8988T (cell line): Measurements from ENCODE around the gene ACSM2A.
"Not testable (repeated sequence)": the region's sequence is repeated elsewhere in the genome, so short reads cannot be mapped to it uniquely, and the experiment has no call there.

Experiments
- DNase-seq: peaks from one replicate; pipeline ENCODE4 v3.0.0; 2011

ACSM2A gene

DNA sequence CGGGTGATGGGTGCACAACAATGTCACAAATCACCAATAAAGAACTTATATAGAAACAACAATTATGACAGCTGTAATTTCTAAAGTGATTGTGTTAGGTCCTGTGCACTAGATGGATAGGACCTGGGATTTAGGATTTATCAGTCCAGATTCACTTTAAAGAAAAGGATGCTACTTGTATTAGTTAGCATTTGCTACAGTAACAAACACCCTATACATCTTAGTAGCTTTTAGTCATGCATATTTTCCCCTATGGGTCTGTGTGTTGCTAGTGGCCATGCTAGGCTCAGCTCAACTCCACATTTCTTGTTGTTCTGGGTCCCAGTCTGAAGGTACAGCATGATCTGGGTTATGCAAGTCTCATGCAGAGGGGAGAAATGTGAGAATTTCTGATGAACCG lies 7.9 kb downstream of the ACSM2A start:
- DNase-seq: not testable (repeated sequence)

DNA sequence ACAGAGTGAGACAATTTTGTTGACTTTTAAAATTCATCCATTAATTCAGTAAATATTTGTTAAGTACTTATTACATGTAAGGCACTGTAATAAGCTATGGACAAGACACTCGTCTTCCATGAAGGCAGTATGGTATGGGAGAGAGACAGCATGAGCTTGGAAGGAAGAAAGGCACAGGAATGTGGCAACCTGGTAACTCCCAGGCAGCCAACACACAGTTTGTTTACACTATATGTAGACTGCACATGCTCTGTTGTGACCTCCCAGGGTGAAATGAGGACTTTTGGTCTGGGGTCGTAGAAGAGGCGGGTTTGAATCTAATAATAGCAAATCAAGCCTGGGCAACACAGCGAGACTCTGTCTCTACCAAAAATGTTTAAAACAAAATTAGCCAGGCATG lies 9.0 kb downstream of the ACSM2A start:
- DNase-seq: not testable (repeated sequence)

DNA sequence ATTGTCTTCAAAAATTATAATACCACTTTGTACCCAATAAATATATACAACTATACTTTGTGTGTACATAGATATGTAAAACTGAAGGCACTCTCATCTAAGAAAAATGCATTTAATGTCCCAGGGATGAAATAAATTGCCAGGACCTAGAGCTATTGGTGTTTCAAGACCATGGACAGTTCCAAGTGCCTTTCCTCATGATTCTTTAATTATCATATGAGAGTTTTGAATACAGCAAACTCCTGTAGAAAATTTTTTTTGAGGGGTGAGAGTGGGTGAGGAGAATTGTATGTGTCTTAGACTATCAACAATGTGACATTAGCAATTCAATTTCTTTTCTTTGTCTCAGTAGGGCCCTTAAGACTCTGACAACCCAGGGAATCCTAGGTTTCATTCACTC lies 17.6 kb downstream of the ACSM2A start:
- DNase-seq: not testable (repeated sequence)

DNA sequence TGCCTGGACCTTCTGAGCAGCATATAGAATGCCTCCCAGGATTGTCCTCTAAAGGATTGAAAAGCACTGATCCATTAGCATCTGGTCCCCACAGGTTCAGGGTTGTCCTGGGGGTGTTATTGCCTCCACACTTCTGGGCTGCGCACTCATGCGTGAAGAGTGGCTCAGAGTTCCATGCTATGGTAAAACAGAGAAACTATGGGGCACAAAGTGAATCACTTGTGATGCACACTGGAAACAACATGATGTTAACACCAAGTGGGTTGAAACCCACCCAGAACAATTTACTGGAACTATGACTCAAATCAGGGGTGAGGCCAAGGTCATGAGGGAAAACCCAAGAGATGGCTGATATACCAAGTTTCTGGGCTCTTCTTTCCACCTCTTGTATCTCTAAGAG lies 18.6 kb downstream of the ACSM2A start:
- DNase-seq: not testable (repeated sequence)

DNA sequence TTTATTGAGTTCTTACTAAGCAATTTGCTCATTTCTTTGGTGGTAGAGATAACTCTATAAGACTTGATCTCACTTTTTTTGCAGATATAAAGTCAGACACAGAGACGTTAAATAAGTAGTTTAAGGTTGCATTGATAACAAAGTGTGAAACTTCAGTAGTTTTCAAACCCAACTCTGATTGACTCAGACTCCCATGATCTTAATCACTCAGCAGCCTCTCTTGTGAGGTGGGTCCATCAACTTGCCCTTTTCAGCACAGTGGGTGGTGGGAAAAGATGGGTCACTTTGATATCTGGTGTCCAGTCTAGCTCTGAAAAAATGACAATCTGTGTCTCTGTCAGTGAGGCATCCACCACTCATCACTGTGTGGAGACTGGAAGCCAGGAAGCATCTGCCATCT lies 19.4 kb downstream of the ACSM2A start:
- DNase-seq: not testable (repeated sequence)

DNA sequence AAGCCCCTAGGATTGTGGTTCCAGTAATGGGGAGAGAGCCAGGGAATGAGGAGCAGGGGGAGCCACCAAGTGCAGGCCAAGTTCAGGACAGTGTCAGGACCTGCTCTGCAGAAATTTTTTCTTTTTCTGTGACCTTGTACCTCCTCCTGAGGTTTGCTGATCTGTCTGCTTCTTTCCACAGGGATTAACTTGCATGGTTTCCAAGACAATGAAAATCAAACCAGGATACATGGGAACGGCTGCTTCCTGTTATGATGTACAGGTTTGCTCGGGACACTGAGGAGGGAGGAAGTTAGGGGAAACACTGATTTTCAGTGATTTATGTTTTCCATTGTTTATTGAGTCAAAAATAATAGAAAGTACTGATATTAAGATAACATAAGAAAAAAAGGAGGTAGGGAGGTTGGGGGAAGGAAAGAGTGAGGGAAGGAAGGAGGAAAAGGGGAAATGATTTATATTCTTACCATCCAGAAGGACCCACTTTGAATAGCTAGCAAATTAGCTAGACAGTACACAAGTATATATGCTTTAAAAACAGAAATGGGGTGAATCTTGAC lies 25.9 kb downstream of the ACSM2A start:
- DNase-seq: not testable (repeated sequence)

DNA sequence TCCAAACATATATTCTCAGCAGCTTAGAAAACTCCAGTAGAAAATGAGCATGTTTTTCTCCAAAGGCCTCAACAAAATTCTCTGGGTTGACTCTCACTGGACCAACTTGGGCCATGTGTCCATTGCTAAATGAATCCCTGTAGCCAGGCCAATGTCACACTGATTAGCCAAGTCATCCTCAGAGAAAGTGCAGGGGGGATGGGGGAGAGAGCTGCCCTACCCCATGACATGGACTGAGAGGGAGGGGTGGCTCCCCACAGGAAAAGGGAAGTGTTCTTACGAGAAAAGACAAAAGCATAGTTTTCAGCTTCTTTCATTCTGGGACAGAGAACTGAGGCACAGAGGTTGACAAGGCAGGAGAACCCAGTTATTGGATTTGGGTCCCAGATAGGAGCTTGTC lies 32.7 kb downstream of the ACSM2A start:
- DNase-seq: not testable (repeated sequence)

DNA sequence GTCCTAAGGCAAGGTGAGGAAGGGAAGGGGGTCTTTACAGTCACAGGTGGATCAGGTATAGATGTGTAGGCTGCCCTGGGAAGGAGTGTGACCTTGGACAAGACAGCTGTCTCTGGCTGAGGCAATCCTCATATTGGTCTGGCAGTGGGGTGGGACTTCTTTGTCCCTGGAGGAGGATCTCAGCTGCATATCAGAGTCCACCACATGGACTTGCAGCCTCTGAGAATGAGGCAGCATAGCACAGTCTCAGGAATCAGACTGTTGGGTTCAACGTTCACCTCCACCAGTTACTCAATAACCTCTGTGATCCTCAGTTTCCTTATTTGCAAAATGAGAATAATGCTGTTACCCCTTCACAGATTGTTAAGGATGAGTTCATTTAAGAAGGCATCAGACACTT lies 33.4 kb downstream of the ACSM2A start:
- no peak for DNase-seq

DNA sequence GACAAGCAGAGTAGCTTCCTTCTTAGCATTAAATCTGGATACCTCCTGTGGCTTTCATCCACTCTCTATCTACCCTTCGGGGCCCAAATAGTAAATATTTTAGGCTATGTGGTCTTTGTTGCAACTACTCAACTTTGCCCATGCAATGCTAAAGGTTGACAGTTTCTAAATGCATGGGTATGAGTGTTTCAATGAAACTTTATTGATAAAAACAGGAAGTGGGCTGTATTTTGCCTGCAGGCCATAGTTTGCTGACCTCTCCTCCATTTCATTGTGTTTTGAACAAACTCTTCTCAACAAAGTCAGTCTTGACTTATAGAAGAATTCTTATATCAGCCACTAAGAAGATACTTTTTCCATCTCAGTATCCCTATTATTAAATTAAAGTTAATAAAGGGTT lies 34.1 kb downstream of the ACSM2A start:
- no peak for DNase-seq

DNA sequence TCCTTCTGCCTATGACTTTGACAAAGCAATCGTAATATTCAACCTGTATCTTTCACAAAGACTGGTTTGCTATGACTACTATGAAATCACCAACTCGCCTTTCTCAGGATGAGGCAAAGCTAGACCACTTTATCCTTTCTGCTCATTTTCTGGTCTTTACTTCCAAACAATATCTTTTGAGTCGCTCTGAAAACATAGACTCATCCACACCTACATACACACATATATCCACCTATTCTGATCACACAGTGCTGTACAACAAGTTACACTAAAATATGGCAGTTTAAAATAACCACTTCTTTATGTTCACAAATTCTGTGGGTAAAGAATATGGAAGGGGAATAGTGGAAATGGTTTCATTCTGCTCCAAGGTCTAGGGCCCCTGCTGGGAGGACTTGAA lies 39.7 kb downstream of the ACSM2A start:
- not testable (repeated sequence) for DNase-seq

DNA sequence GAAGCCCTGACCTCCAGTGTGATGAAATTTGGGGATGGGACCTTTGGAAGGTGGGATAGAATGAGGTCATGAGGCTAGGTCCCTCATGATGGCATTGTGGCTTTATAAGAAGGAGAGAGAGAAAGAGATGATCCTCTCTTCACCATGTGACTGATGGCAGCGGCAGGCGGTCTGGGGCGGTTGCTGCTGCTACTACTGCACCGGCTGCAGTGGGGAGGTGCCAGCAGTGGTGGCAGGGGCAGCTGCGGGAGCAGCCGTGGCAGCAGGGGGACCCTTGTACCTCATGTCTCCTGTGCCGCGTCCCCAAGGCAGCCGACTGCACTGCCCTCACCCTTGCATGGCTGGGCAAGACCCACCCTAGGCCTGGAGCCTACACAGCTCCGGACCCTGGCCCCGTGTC lies 40.1 kb downstream of the ACSM2A start:
- not testable (repeated sequence) for DNase-seq

DNA sequence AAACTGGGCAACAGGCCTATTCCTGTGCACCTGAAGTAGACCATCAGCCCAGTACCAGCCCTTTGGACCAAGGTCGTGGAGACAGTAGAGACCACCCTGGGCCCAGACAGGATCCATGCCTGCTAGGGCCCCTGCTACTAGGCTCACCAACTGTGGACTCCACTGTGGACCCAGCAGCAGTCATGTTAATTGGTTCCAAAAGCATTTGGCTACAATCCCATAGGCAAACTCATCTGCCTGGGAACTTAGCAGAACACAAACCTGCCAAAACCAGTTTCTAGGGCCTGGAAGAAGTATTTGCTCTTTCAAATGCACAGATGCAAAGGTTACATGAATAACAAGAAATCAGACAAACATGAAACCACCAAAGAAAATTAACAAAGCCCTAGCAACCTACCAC lies 53.1 kb downstream of the ACSM2A start:
- no peak for DNase-seq

DNA sequence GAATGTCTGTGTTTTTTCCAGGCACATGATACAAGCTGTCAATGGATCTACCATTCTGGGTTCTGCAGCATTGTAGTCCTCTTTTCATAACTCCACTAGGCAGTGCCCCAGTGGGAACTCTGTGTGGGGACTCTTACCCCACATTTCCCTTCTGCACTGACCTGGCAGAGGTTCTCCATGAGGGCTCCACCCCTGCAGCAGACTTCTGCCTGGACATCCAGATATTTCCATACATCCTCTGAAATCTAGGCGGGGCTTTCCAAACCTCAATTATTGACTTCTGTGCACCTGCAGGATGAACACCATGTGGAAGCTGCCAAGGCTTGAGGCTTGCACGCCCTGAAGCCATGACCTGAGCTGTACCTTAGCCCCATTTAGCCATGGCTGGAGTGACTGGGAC lies 56.0 kb downstream of the ACSM2A start:
- no peak for DNase-seq

DNA sequence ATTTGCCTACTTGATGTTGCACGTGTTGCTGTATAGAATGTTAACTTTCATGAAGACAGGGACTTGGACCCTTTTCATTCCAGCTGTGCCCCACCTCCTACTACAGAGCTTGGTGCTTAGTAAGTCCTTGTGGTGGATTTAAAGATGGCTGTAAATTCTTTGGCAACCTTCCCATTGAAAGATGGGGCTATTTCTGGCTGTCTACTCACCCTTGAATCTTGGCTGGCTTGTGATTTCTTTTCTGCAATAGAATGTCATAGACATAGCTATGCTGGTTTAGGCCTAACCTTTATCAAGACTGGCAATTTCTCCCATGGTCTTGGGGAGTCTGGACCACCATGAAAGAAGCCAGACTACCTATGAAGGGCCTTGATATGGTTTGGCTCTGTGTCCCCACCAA lies 59.0 kb downstream of the ACSM2A start:
- no peak for DNase-seq

DNA sequence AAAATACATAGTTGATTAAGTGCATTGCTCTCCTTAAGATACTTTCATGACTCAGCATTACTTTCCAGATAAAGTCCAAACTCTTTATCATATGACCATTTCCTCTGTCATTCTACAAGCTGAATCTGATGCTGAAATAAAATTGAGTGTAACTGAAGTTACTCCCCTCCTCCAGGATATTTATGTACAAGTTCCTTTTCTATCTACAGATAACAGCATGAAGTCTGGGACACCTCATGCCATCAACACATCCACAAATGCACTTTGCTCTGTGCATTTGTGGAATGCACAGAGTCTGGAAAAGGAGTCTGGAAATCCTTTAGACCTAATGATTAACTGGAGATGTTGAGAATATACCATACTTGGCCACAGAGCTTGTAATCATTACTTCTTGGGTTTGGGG lies 64.4 kb downstream of the ACSM2A start:
- DNase-seq: no peak

DNA sequence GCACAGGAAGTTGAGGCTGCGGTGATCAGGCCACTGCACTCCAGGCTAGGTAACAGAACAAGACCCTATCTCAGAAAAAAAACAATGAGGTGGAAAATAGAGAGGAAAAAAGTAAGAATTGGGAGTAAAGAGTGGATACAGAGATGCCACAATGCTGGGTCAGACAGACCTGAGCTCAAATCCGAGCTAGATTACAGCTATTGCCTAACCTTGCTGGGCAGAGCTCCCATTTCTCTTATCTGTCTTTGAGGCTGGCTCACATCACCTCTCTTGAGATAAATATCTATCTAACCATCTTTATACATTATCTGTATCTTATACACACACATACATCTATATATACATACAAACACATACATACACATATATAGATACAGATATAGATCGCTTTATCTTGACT lies 65.8 kb downstream of the ACSM2A start:
- DNase-seq: no peak

DNA sequence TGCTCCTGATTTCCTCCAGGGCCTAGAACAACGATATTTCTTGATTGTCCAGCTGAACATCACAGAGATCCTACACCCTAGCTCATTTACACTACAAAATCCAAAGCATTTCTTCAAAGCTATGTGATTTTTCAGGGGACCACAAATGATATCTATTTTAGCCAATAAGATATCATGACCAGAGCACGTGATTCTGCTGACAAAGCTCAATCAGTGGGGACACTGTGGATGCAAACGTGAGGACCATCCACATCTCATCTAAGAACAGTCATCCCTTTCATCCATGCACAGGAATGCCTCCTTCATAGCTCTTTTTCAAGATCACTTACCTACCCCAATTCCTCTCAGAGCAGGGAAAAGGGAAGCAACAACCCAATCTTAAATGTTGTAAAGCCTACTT lies 67.9 kb downstream of the ACSM2A start:
- no peak for DNase-seq

DNA sequence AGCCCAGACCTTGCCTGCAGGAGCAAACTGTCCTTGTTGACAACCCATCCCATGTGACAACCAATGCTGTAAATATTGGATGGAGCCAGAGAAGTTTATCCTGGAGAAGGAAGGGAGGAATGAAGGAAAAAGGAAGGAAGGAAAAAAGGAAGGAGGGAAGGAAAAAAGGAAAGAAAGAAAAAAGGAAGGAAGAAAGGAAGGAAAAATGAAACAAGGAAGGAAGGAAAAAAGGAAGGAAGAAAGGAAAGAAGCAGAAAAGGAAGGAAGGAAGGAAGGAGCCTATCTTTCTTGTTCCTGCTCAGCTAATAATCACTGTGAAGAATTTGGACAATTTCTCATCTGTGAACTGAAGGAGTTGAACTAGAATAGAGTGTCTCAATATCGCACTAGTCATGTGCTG lies 68.8 kb downstream of the ACSM2A start:
- DNase-seq: no peak

DNA sequence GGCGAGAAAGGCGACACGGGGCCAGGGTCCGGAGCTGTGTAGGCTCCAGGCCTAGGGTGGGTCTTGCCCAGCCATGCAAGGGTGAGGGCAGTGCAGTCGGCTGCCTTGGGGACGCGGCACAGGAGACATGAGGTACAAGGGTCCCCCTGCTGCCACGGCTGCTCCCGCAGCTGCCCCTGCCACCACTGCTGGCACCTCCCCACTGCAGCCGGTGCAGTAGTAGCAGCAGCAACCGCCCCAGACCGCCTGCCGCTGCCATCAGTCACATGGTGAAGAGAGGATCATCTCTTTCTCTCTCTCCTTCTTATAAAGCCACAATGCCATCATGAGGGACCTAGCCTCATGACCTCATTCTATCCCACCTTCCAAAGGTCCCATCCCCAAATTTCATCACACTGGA lies 80.5 kb downstream of the ACSM2A start:
- not testable (repeated sequence) for DNase-seq

DNA sequence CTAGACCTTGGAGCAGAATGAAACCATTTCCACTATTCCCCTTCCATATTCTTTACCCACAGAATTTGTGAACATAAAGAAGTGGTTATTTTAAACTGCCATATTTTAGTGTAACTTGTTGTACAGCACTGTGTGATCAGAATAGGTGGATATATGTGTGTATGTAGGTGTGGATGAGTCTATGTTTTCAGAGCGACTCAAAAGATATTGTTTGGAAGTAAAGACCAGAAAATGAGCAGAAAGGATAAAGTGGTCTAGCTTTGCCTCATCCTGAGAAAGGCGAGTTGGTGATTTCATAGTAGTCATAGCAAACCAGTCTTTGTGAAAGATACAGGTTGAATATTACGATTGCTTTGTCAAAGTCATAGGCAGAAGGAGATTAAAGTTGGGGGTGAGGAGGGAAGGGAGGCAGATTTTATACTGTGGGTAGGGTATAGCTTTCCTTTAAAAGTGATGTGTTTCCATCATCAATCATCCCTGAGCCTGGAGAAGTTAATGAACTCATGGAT lies 81.0 kb downstream of the ACSM2A start:
- not testable (repeated sequence) for DNase-seq

DNA sequence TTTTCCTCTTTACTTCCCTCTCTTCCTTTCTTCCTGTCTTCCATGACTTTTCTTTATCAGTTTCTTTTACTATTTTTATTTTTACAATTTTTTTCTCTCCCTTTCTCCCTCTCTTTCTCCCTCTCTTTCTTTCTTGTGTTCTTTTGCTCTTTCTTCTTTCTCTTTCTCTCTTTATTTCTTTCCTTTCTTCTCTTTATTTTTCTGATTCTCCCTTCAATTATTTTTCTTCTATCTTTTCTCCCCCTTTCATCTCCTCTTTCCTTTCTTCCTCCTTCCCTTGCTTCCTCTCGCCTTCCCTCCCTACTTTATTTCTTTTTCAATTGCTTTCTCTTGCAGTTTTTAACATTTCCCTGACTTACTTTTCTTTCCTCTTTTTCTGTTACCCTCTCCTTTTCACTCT lies 85.3 kb downstream of the ACSM2A start:
- DNase-seq: not testable (repeated sequence)
